HG03095 (cell line): ENCODE measurements around the gene AUNIP.

Experiments used
- ATAC-seq: cut with Tn5 transposase; IDR thresholded peaks from one replicate; pipeline ENCODE4 v1.9.1; 2021; ENCODE audit warnings: moderate library complexity; ENCODE audit not compliant: unreplicated experiment

AUNIP gene

DNA sequence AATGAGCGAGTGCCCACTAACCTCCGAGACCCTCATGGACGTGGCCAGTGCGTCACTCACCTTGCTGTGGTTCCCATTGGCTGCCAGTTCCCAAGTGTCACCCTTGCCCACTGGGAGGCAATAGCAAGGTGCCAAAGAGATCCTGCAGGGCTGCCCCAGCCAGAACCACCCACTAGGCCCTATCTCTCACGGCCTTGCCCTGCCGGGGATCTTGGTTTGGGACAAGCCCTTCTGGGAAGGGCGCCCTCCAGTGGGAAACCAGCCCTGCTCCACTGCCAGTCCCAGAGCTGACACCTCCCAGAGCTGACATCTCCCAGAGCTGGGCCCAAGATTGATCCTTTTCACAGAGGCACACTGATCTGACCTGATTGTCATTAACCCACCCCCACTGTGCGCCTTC lies 61.3 kb downstream of the AUNIP start:
- no peak for ATAC-seq

DNA sequence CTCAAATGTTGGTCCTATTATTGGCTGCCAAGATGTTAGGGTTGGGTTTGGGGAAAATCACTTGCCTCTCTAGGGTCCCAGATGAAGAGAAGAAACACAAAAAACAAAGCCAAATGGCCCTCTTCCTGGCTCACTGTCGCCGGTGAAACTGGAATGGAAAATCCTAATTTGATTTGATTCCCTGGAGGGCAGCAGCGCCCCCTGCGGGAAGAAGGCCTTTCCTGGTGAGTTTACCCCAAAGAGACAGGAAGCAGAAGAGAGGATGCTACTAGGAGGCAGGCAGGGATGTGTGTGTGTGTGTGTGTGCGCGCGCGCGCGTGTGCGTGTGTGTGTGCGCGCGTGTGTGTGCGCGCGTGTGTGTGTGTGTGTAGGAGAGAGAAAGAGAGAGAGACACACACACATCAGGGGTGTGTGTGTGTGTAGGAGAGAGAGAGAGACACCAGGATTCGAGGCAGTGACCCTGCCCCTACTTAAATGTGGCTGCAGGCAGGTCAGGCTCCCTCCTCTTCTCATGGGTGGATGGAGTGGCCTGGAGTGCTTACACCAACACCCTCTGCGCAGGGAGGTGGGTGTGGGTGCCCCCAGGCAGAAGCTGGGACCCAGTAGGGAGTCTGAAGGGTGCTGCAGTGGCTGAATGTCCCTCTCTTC lies 62.3 kb downstream of the AUNIP start:
- ATAC-seq, result no peak

DNA sequence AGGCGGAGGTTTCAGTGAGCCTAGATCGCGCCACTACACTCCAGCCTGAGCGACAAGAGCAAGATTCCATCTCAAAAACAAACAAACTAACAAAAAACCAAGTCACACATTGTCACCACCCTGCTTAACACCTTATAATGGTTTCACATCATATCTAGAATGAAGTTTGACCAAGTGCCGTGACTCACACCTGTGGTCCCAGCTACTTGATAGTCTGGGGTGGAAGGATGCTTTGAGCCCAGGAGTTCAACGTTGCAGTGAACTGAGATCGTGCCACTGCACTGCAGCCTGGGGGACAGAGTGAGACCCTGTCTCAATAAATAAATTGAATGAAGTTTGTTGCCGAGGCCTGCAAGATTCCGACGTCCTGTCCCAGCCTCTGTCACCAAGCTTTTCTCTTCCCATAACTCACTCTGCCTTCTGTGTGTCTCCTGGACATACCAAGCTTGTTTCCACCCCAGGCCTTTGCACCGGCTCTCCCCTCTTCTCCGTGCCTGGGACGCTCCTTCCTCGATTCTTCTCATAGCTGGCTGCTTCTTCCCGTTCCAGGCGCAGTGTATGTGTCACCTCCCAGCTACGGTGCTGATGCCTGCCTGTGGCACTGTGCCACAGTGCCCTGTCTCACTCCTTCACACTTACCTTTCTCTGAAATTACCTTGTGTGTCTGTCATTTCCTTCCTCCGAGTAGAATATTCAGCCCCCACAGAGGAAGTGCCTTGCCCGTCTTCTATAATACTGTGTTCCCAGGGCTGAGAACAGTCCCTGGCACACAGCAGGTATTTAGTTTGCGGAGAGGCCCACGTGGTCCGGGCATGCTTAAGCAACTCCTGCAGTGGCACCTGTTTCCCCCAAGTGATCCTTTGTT lies 63.1 kb downstream of the AUNIP start:
- ATAC-seq, result no peak

DNA sequence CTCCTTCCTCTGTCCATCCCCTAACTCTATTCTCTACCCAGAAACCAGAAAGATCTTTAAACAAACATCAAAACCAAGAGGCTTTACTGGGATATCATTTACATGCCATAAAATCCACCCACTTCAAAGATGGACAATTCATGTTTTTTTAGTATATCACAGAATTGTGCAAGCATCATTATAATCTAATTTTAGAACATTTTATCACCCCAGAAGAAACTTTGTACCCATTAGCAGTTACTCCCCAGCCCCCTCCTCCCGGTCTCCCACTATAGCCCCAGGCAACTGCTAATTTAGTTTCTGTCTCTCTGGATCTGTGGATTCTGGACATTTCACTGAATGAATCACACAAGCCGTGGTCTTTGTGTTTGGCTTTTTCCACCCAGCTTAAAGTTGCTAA lies 64.0 kb downstream of the AUNIP start:
- no peak for ATAC-seq

DNA sequence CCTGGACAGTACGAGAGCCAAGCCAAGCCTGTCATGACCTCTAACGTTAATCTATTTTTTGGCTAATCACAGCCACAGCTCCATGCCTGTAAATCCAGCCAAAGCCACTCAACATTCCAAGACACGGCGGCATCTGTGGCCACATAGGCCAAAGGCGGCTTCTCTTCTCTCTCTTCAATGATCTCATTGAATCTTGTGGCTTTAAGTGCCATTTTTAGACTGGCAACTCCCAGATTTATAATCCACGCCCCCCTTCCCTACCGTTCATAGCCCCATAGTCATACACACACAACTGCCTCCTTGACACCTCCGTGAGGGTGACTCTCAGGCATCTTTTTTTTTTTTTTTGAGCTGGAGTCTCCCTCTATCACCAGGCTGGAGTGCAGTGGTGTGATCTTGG lies 64.9 kb downstream of the AUNIP start:
- no peak for ATAC-seq

DNA sequence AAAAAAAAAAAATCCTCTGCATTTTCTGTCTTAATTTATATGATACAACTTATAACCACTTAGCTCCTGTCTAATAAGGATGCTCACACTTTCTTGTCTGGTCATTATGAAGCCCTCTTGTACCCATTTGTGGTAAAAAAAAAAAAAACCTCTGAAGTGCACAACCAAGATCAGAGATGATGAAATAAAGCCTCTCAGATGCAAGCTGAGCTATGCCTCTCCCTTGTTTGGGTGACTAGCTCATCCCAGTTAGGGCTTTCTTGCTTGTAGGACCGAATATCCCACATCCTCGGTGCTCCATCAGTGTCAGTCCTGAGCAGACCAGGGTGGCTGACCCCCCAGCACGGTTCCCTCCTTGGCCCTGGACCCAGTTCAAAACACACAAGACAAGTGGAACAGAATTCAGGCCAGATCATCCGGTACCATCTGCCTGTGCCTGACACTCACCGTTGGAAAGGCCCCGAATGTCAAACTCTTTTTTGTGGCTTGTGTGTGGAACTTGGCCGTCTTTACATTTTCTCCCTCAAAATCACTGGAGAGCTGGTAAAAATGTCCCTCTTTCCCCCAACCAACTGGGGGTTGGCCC lies 65.6 kb downstream of the AUNIP start:
- ATAC-seq, result no peak

DNA sequence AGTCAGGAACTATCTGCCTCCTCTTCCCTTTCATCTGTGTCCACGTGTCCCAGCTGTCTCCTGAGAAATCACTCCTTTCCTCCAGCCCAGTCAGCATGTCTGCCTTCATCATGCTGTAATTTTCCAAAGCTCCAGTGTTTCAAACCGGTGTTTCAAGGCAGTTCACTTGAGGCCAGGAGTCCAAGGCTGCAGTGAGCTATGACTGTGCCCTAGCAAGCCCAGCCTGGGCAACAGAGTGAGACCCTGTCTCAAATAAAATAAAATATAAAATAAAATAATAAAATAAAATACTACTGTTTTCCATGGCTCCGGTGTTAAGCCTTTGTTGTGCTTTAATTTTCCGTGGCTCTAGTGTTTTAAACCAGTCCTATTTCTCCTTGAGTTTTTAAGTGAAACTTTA lies 67.1 kb downstream of the AUNIP start:
- ATAC-seq, result no peak

DNA sequence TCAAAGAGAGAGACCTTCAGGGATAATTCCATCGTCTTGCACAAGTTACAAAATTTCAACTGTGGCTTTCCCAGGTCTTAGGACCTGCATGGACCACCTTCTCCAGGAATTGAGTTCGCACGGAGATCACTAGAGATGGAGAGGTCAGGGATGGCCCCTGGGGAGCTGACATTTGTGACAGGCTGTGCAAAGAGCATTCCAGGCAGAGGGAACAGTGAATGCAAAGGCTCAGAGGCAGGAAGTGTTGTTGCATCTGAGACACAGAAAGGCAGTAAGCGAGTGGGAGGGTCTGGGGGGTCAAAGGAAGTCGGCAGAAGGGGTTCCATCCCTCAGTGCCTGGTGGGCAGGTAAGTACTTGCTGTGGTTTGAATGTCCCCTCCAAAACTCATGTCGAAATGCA lies 68.8 kb downstream of the AUNIP start:
- ATAC-seq, result no peak

DNA sequence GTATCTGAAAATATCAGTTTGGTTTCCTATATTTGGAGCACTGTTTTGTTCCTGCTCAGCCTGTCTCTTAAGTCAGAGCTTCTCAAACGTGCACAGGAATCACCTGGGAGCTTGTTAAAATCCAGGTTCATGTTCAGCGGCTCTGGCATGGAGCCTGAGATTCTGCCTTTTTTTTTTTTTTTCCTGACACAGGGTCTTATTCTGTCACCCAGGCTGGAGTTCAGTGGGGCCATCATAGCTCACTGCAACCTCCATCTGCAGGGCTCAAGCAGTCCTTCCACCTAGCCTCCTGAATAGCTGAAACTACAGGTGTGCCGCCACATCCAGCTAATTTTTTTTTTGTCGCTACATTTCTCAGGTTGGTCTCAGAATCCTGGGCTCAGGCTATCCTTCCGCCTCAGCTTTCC lies 71.5 kb downstream of the AUNIP start:
- no peak for ATAC-seq

DNA sequence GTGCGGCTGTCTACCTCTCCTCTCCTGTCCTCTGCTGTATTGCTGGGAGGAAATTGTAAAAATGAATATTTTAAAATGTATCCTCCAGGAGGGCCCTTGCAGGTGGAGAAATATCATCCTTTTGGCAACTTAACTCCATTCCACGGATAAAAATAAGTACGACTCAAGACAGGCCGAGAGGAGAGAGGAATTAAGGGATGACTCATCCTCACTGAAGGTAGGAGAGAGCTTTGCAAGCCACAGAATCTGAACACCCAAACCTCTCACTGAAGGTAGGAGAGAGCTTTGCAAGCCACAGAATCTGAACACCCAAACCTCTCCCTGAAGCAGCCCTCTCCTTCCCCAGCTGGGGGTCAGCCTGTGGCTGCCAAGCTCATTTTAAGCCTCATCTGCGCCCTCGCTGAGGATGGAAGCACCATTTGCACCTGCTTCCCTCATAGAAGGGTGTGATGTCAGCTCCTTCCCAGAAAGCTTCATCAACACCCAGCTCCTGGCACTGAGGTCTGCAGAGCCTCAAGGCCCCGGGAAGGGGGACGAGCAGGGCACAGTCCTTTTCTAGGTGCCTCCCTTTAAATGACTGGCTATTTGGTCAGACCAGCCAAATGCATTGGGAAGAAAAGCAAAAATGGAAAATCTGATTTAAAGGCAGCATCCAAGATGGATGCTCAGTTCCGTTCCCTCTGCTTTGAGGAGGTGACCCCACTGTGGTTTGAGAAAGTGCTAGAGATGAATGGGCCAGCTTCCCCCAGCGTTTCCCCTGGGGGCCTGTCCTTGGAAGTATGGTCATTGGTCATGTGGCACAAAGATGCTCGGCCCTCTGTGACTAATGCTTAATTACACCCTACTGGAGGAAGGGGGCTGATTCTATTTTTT lies 72.1 kb downstream of the AUNIP start:
- ATAC-seq, result no peak

DNA sequence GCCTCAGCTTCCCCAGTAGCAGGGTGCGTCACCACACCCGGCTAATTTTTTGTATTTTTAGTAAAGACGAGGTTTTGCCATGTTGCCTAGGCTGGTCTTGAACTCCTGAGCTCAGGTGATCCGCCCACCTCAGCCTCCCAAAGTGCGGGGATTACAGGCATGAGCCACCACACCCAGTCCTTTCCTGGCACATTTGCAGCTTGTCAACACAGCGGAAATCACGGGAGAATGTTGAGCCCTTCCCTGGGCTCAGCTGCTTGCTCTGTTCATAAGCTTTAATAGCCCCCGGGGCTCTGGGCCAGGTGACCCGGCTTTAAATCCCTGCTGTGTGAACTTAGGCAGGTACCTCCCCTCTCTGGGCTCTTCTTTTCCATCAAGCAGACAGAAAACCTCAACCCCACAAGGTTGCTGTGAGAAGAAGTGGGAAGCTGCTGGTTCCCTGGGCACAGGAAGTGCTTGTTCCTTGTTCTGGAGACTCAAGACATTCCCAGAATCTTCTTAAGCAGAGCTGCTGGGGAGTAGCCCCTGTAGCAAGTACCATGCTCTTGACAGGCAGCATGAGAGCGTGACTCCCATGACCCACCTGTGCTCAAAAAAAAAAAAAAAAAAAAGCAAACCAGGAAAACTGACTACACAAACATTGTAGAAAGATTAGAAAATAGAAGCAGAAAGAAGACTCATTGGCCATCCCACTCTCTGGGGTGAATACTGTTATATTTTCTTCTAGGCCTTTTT lies 73.8 kb downstream of the AUNIP start:
- ATAC-seq, result no peak

DNA sequence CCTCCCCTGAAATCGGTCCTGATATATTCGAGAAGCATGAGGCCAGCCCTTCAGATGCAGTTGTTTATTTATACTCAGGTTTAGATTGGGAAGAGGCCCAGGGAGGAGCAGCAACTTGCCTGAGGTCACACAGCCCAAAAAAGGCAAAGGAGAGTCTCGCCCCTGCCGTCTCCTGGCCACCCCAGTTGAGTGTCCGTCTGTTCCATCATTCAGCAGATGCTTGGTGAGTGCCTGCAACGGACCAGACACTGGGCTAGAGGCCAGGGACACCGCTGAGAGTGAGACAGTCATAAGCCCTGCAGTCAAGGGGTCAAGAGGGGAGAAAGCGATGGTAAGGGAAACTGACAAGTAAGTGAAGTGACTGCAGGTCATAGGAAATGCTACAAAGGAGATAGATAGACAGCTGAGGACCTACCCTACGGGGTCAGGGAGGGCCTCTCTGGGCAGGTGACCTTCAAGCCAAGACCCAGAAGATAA lies 74.6 kb downstream of the AUNIP start:
- ATAC-seq, result no peak
